ENCODE results near the gene SLC28A1. TPM values are rescaled to one million over a fixed set of nuclear protein-coding genes. Genes with fewer than 3 reads are reported as not detected.
A peak's percentile ranks its signal among the peaks of the same experiment; 100 is the strongest.

SLC28A1 gene
- total RNA-seq, 4 donors from 2014 or later = 0.47 TPM; not detected in 3

DNA sequence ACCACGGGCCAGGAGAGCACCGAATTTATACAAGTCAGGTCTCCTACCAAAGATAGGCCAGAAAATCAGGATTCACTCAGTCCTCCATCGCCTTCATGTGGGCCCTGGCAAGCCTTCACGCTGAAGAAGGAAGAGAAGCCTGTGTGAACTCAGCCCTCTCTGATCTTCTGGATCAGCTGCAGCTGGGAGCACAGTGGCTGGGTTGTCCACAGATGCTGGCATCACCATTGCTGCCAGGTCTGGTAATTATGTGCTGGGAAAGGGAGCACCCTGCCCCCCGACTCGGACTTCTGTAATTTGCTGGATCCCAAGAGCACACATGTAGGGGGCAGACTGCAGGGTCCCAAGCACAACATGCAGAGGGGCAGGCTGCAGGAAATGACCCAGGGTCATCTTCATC lies 84.8 kb downstream of the SLC28A1 start:
- intact Hi-C loops (cut with DNase I; ENCODE audit: low total_unique reads) (no loop called here), in situ Hi-C loops (cut with MboI; ENCODE audit: low sequenced_read_pairs in 4 of 4) (loop anchor here in 1 of 4 donors (10.0 kb wide), 1 partner anchor 56 kb away; no protein-coding TSS in a partner anchor)
- no peak for ATAC-seq
- Histone ChIP-seq H3K36me3 (no peaks in the 10 kb centered on the region), H3K4me1 (no peaks in the 10 kb centered on the region), H3K27ac (no peak overlapping the region), H3K4me3 (no peak overlapping the region), H3K27me3 (no peaks in the 10 kb centered on the region), H3K9me3 (no peaks in the 10 kb centered on the region)
- TF ChIP-seq POLR2A (IDR thresholded peaks at IDR 0.05) = no peak
- no peak for TF ChIP-seq CTCF (IDR thresholded peaks at IDR 0.05 in 4 of 5, conservative IDR thresholded peaks at IDR 0.05 in 1 of 5)
- no peak for DNase-seq

GRCh38 chr15:84970843-84971242 lies 86.4 kb downstream of the SLC28A1 start:
- no peaks in the 10 kb centered on the region for H3K27me3 ChIP-seq
- H3K27ac ChIP-seq = no peak overlapping the region
- no peaks in the 10 kb centered on the region for H3K4me1 ChIP-seq
- TF ChIP-seq POLR2A (IDR thresholded peaks at IDR 0.05) = no peak
- no peak for TF ChIP-seq CTCF (IDR thresholded peaks at IDR 0.05 in 4 of 5, conservative IDR thresholded peaks at IDR 0.05 in 1 of 5)
- no peak for DNase-seq
- no peak for ATAC-seq
- no peaks in the 10 kb centered on the region for H3K9me3 ChIP-seq
- in situ Hi-C loops (cut with MboI; ENCODE audit: low sequenced_read_pairs in 4 of 4) = no loop called here
- no peak overlapping the region for H3K4me3 ChIP-seq
- intact Hi-C loops (cut with DNase I; ENCODE audit: low total_unique reads) = no loop called here
- H3K36me3 ChIP-seq = no peaks in the 10 kb centered on the region

- DNase-seq (no peak), ATAC-seq (peak in 1 of 2 donors; percentile 11)
- Histone ChIP-seq H3K9me3 (no peaks in the 10 kb centered on the region), H3K4me3 (no peak overlapping the region), H3K27me3 (no peaks in the 10 kb centered on the region), H3K4me1 (no peaks in the 10 kb centered on the region), H3K27ac (peak overlapping the region in 2 of 4 donors; percentile 10 to 31), H3K36me3 (no peaks in the 10 kb centered on the region)
- TF ChIP-seq POLR2A (IDR thresholded peaks at IDR 0.05) = no peak
- no peak for TF ChIP-seq CTCF (IDR thresholded peaks at IDR 0.05 in 4 of 5, conservative IDR thresholded peaks at IDR 0.05 in 1 of 5)
- in situ Hi-C loops (cut with MboI; ENCODE audit: low sequenced_read_pairs in 4 of 4) (no loop called here), intact Hi-C loops (cut with DNase I; ENCODE audit: low total_unique reads) (no loop called here)
Measured at GRCh38 chr15:84973492-84974460, 89.3 kb downstream of the SLC28A1 start.

- Histone ChIP-seq H3K27me3 (no peaks in the 10 kb centered on the region), H3K4me3 (no peak overlapping the region), H3K36me3 (no peaks in the 10 kb centered on the region), H3K27ac (no peak overlapping the region), H3K9me3 (no peaks in the 10 kb centered on the region), H3K4me1 (peaks cover 5 to 9% of the 10 kb centered on the region in 2 donors)
- no peak for DNase-seq
- no peak for TF ChIP-seq POLR2A (IDR thresholded peaks at IDR 0.05)
- in situ Hi-C loops (cut with MboI; ENCODE audit: low sequenced_read_pairs in 4 of 4) = no loop called here
- no peak for ATAC-seq
- intact Hi-C loops (cut with DNase I; ENCODE audit: low total_unique reads) = loop anchor here (5.0 kb wide), 1 partner anchor 51 kb away; no protein-coding TSS in a partner anchor
Measured at GRCh38 chr15:84975871-84976351, 91.4 kb downstream of the SLC28A1 start.

DNA sequence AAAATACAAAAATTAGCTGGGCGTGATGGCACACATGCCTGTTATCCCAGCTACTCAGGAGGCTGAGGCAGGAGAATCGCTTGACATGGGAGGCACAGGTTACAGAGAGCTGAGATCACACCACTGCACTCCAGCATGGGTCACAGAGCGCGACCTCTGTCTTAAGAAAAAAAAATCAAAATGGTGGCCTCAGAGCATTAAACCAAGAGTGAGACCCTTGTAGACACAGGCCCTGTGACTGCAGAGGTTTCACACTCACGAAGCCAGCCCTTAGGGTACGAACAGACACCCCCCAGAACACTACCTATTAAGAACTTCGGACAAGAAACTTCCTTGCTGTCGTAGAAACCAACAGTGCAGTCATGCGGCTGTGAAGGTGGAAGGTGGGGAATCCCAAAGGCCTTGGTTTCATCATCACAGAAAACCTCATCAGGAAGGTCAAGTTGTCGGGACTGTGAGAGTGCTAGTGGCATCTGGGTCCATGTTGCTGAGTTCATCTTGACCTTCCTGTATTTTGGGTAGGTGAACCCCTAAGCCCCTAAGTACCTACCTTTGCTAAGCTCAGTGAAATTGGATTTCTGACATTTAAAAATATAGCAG lies 92.4 kb downstream of the SLC28A1 start:
- H3K4me1 ChIP-seq = peaks cover 5 to 9% of the 10 kb centered on the region in 2 donors
- ATAC-seq (no peak), DNase-seq (no peak)
- no peak overlapping the region for H3K27ac ChIP-seq
- TF ChIP-seq CTCF (IDR thresholded peaks at IDR 0.05 in 4 of 5, conservative IDR thresholded peaks at IDR 0.05 in 1 of 5) = no peak
- no peak for TF ChIP-seq POLR2A (IDR thresholded peaks at IDR 0.05)
- no peak overlapping the region for H3K4me3 ChIP-seq
- no peaks in the 10 kb centered on the region for H3K9me3 ChIP-seq
- H3K27me3 ChIP-seq = no peaks in the 10 kb centered on the region
- intact Hi-C loops (cut with DNase I; ENCODE audit: low total_unique reads) (loop anchor here (5.0 kb wide), 1 partner anchor 50 kb away; no protein-coding TSS in a partner anchor), in situ Hi-C loops (cut with MboI; ENCODE audit: low sequenced_read_pairs in 4 of 4) (no loop called here)
- H3K36me3 ChIP-seq = no peaks in the 10 kb centered on the region

Data from gastrocnemius medialis (tissue), 4 donors.